Posterior cingulate gyrus (tissue), 11 donors: ENCODE measurements around the gene NTS.

Source experiments
- DNase-seq, 10 donors: peaks; one replicate each; pipeline versions ENCODE4 v3.0.0 to v3.0.0-alpha.2; 2020 to 2021; ENCODE audit warnings: mixed read lengths in 3 of 10
- intact Hi-C: fragments of 100-400 bp; cut with DNase I; formaldehyde crosslinking; loops from one replicate; pipeline ENCODE4 v1.15.1; 2023

Gene NTS

GRCh38 chr12:85920324-85920947 lies 46.3 kb downstream of the NTS start:
- intact Hi-C loops: loop anchor here (2.0 kb wide), 1 partner anchor 452 kb away; no protein-coding TSS in a partner anchor
- DNase-seq: no peak

- intact Hi-C loops: no loop called here
- no peak for DNase-seq
Measured at GRCh38 chr12:85923767-85924331, 49.8 kb downstream of the NTS start.

- no peak for DNase-seq
- intact Hi-C loops: no loop called here
Measured at GRCh38 chr12:85927166-85927565, 53.1 kb downstream of the NTS start.
